Tibial nerve (tissue), 4 donors: Measurements from ENCODE around the gene PPM1M.

Experiments used
- EP300 ChIP-seq, 2 donors: sonication (generic); formaldehyde crosslinking; IDR thresholded peaks; one replicate each; pipeline ENCODE4 v1.6.1; 2017; ENCODE audit warnings: antibody characterized with exemption in 2 of 2, mild to moderate bottlenecking in 1 of 2
- POLR2A ChIP-seq, 2 donors: fragments of 450-650 bp; IDR thresholded peaks; one replicate each; pipeline ENCODE4 v1.6.1; 2017; ENCODE audit warnings: antibody characterized with exemption in 2 of 2, mild to moderate bottlenecking in 2 of 2, moderate library complexity in 2 of 2
- TF ChIP-seq, protein P1 (sequence below), 5 experiments: fragments of 200-600 bp in 3 of 5; fragments of 450-650 bp in 2 of 5; sonication (generic) in 3 of 5; IDR thresholded peaks; one replicate each; pipeline ENCODE4 v1.5.1; 2016 to 2019; ENCODE audit warnings: antibody characterized with exemption in 5 of 5, mild to moderate bottlenecking in 3 of 5, moderate library complexity in 2 of 5

DNA sequence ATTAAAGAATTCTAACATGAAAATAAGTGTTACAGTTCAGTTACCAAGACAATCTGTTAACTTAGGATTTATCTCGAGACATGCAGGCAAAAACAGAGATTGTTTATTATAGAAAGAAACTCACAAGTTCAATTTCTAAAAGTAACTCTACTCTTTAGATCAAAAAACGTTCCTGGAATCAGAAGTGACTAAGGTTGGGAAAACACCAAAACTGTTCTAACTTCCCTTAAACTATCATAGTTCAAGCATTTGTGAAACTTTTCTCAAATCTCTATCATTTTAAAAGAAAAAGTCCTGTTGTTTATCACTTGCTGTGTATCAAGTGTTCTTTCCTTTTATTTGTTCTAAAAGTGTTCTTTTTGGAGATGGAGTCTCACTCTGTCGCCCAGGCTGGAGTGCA, 24.2 kb downstream of the PPM1M start:
- TF ChIP-seq POLR2A (IDR thresholded peaks at IDR 0.05) (no peak), EP300 (IDR thresholded peaks at IDR 0.05) (no peak)
- TF ChIP-seq, protein P1, sequence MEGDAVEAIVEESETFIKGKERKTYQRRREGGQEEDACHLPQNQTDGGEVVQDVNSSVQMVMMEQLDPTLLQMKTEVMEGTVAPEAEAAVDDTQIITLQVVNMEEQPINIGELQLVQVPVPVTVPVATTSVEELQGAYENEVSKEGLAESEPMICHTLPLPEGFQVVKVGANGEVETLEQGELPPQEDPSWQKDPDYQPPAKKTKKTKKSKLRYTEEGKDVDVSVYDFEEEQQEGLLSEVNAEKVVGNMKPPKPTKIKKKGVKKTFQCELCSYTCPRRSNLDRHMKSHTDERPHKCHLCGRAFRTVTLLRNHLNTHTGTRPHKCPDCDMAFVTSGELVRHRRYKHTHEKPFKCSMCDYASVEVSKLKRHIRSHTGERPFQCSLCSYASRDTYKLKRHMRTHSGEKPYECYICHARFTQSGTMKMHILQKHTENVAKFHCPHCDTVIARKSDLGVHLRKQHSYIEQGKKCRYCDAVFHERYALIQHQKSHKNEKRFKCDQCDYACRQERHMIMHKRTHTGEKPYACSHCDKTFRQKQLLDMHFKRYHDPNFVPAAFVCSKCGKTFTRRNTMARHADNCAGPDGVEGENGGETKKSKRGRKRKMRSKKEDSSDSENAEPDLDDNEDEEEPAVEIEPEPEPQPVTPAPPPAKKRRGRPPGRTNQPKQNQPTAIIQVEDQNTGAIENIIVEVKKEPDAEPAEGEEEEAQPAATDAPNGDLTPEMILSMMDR (IDR thresholded peaks at IDR 0.05), result no peak
